Stomach (tissue), 4 donors: ENCODE data around the gene DOK6.

Experiments used
- EP300 ChIP-seq: sonication (generic); formaldehyde crosslinking; IDR thresholded peaks from one replicate; pipeline ENCODE4 v1.6.1; 2017; ENCODE audit warnings: antibody characterized with exemption
- POLR2A ChIP-seq, 4 donors: fragments of 450-650 bp; IDR thresholded peaks; one replicate each; pipeline ENCODE4 v1.6.1; 2016; ENCODE audit warnings: antibody characterized with exemption in 4 of 4, control low read depth in 2 of 4, mild to moderate bottlenecking in 1 of 4, moderate library complexity in 1 of 4
- POLR2AphosphoS5 ChIP-seq, 3 donors: sonication (generic); formaldehyde crosslinking; IDR thresholded peaks; one replicate each; pipeline ENCODE4 v1.6.1; 2016; ENCODE audit warnings: antibody characterized with exemption in 3 of 3
- TF ChIP-seq, protein P1 (sequence below), 7 experiments: fragments of 450-650 bp in 4 of 7; fragments of 200-600 bp in 3 of 7; sonication (generic) in 3 of 7; IDR thresholded peaks; one replicate each; pipeline ENCODE4 v1.5.1; 2016 to 2019; ENCODE audit warnings: antibody characterized with exemption in 7 of 7, control low read depth in 2 of 7, mild to moderate bottlenecking in 1 of 7

DNA sequence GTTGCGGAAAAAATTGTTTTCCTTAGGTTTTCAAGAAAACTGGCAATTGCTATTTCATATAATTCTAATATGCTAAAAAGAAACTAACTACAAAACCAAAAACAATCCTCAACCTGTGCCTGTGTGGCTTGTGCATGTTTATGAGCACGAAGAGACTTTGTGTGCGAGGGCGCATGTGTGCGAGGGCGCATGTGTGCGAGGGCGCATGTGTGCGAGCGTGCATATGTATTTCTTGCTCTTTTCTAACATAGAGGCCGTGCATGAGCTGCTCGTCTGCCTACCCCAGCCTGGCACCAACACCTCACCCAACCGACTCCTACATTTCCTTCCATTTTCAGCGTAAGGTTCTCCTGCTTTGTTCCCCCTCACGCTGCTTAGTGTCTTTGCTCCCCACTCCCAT is 211.6 kb downstream of the DOK6 start:
- TF ChIP-seq POLR2A (IDR thresholded peaks at IDR 0.05), result no peak
- TF ChIP-seq, protein P1, sequence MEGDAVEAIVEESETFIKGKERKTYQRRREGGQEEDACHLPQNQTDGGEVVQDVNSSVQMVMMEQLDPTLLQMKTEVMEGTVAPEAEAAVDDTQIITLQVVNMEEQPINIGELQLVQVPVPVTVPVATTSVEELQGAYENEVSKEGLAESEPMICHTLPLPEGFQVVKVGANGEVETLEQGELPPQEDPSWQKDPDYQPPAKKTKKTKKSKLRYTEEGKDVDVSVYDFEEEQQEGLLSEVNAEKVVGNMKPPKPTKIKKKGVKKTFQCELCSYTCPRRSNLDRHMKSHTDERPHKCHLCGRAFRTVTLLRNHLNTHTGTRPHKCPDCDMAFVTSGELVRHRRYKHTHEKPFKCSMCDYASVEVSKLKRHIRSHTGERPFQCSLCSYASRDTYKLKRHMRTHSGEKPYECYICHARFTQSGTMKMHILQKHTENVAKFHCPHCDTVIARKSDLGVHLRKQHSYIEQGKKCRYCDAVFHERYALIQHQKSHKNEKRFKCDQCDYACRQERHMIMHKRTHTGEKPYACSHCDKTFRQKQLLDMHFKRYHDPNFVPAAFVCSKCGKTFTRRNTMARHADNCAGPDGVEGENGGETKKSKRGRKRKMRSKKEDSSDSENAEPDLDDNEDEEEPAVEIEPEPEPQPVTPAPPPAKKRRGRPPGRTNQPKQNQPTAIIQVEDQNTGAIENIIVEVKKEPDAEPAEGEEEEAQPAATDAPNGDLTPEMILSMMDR (IDR thresholded peaks at IDR 0.05), result no peak
- no peak for TF ChIP-seq POLR2AphosphoS5 (IDR thresholded peaks at IDR 0.05)
- TF ChIP-seq EP300, result no peak
